Peyer's patch (tissue), 4 donors: ENCODE measurements around the gene BCL11A.

ENCODE experiments used
- POLR2A ChIP-seq, 2 donors: fragments of 450-650 bp; IDR thresholded peaks; one replicate each; pipeline ENCODE4 v1.5.1; 2017; ENCODE audit warnings: antibody characterized with exemption in 2 of 2, mild to moderate bottlenecking in 2 of 2, moderate library complexity in 2 of 2
- TF ChIP-seq, protein P1 (sequence below), 6 experiments: fragments of 450-650 bp in 4 of 6; fragments of 200-600 bp in 2 of 6; sonication (generic) in 1 of 6; IDR thresholded peaks; one replicate each; pipeline ENCODE4 v1.5.1; 2017 to 2019; ENCODE audit warnings: antibody characterized with exemption in 6 of 6, mild to moderate bottlenecking in 3 of 6, moderate library complexity in 1 of 6

DNA sequence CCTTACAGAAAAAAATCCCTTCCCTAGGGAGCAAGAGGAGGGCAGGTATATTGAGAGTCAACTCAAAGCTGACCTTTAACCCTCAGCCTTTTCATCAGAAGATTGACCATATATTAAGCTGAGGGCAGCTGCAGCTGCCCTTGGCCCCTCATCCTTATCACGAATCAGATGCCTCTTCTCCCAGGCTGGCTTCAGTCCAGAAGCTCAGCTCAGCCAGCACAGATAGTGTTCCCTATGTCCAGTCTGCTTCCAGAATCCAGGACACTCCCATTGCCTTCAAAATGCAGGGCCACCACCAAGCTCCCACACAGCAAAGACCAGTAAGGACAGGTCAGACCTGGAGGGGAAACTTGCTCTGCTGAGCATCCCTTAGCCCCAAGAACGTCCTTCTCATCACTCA, 146.1 kb downstream of the BCL11A start:
- no peak for TF ChIP-seq POLR2A (IDR thresholded peaks at IDR 0.05)
- TF ChIP-seq, protein P1, sequence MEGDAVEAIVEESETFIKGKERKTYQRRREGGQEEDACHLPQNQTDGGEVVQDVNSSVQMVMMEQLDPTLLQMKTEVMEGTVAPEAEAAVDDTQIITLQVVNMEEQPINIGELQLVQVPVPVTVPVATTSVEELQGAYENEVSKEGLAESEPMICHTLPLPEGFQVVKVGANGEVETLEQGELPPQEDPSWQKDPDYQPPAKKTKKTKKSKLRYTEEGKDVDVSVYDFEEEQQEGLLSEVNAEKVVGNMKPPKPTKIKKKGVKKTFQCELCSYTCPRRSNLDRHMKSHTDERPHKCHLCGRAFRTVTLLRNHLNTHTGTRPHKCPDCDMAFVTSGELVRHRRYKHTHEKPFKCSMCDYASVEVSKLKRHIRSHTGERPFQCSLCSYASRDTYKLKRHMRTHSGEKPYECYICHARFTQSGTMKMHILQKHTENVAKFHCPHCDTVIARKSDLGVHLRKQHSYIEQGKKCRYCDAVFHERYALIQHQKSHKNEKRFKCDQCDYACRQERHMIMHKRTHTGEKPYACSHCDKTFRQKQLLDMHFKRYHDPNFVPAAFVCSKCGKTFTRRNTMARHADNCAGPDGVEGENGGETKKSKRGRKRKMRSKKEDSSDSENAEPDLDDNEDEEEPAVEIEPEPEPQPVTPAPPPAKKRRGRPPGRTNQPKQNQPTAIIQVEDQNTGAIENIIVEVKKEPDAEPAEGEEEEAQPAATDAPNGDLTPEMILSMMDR (IDR thresholded peaks at IDR 0.05) = no peak
